Suprapubic skin (tissue), 4 donors: ENCODE results near the gene RFX8.

Experiments
- EP300 ChIP-seq: sonication (generic); formaldehyde crosslinking; IDR thresholded peaks from one replicate; pipeline ENCODE4 v1.6.1; 2017; ENCODE audit warnings: antibody characterized with exemption
- POLR2A ChIP-seq, 2 donors: fragments of 450-650 bp; IDR thresholded peaks; one replicate each; pipeline ENCODE4 v1.6.1; 2017; ENCODE audit warnings: antibody characterized with exemption in 2 of 2, mild to moderate bottlenecking in 2 of 2, moderate library complexity in 2 of 2
- POLR2AphosphoS5 ChIP-seq, 3 donors: sonication (generic); formaldehyde crosslinking; IDR thresholded peaks; one replicate each; pipeline ENCODE4 v1.6.1; 2017; ENCODE audit warnings: antibody characterized with exemption in 3 of 3
- TF ChIP-seq, protein P1 (sequence below), 2 donors: fragments of 200-600 bp in 1 of 2; fragments of 450-650 bp in 1 of 2; sonication (generic) in 1 of 2; IDR thresholded peaks; one replicate each; pipeline ENCODE4 v1.5.1; 2016 to 2019; ENCODE audit warnings: antibody characterized with exemption in 2 of 2, mild to moderate bottlenecking in 1 of 2, moderate library complexity in 1 of 2

GRCh38 chr2:101362777-101363176 lies 112.1 kb downstream of the RFX8 start:
- TF ChIP-seq, protein P1, sequence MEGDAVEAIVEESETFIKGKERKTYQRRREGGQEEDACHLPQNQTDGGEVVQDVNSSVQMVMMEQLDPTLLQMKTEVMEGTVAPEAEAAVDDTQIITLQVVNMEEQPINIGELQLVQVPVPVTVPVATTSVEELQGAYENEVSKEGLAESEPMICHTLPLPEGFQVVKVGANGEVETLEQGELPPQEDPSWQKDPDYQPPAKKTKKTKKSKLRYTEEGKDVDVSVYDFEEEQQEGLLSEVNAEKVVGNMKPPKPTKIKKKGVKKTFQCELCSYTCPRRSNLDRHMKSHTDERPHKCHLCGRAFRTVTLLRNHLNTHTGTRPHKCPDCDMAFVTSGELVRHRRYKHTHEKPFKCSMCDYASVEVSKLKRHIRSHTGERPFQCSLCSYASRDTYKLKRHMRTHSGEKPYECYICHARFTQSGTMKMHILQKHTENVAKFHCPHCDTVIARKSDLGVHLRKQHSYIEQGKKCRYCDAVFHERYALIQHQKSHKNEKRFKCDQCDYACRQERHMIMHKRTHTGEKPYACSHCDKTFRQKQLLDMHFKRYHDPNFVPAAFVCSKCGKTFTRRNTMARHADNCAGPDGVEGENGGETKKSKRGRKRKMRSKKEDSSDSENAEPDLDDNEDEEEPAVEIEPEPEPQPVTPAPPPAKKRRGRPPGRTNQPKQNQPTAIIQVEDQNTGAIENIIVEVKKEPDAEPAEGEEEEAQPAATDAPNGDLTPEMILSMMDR (IDR thresholded peaks at IDR 0.05): no peak
- TF ChIP-seq POLR2AphosphoS5 (IDR thresholded peaks at IDR 0.05): no peak
- TF ChIP-seq POLR2A (IDR thresholded peaks at IDR 0.05): no peak
- no peak for TF ChIP-seq EP300
